Bronchial epithelial cell (primary cell): ENCODE measurements around the gene HNRNPC. TPM values are rescaled to one million over a fixed set of nuclear protein-coding genes. Genes with fewer than 3 reads are reported as not detected.

Experiments
- DNase-seq: peaks from one replicate; pipeline ENCODE4 v3.0.0-alpha.2; 2010; ENCODE audit warnings: low read depth
- FAIRE-seq: peaks from 2 replicates; lab custom pipeline; 2011; peaks lifted over from hg19 to GRCh38; lab: Jason Lieb, UNC
- H3K27me3 ChIP-seq: 2 replicates; pipeline ENCODE4 v1.5.1; 2011; ENCODE audit warnings: low read length; ENCODE audit not compliant: control insufficient read depth, insufficient read depth
- H3K36me3 ChIP-seq: 2 replicates; pipeline ENCODE4 v1.5.1; 2011; ENCODE audit warnings: low read length; ENCODE audit not compliant: control insufficient read depth, insufficient read depth
- H3K4me3 ChIP-seq: 2 replicates; pipeline ENCODE4 v1.5.1; 2011; ENCODE audit warnings: mild to moderate bottlenecking, low read depth, low read length, control low read depth
- CTCF ChIP-seq: IDR thresholded peaks from 2 replicates; pipeline ENCODE4 v1.5.1; 2011; ENCODE audit warnings: mild to moderate bottlenecking, moderate library complexity, low read length, control low read depth, inconsistent platforms; ENCODE audit not compliant: insufficient read depth, severe bottlenecking
- total RNA-seq: library from RNA; depleted of rRNA; stranded (reverse); fragments of >200 nt; gene quantifications from 2 replicates; pipeline ENCODE4 v1.2.1, GENCODE V29; 2014

The HNRNPC gene
- total RNA-seq, 1 donor from 2014 or later = 870 TPM

GRCh38 chr14:21162081-21162480 lies 107.2 kb downstream of the HNRNPC start:
- TF ChIP-seq CTCF = no peak
- H3K4me3 ChIP-seq = no peak overlapping the region
- peaks cover 3% of the 10 kb centered on the region for H3K27me3 ChIP-seq
- FAIRE-seq (no peak), DNase-seq (no peak)
- no peaks in the 10 kb centered on the region for H3K36me3 ChIP-seq

GRCh38 chr14:21160061-21160610 lies 109.1 kb downstream of the HNRNPC start:
- TF ChIP-seq CTCF = no peak
- H3K36me3 ChIP-seq = no peaks in the 10 kb centered on the region
- no peak overlapping the region for H3K4me3 ChIP-seq
- FAIRE-seq (no peak), DNase-seq (no peak)
- peaks cover 3% of the 10 kb centered on the region for H3K27me3 ChIP-seq

Other genes starting within 250 kb of the HNRNPC start
- gene NDRG2, start 244.4 kb downstream of the HNRNPC start, total RNA-seq = 9.2 and 23.3 TPM in 2 replicates
- not detected in 2 replicates for gene TPPP2, start 239.2 kb downstream of the HNRNPC start, total RNA-seq
- not detected in 2 replicates for gene RNASE13, start 234.6 kb downstream of the HNRNPC start, total RNA-seq
- gene RNASE7, start 227.1 kb downstream of the HNRNPC start, total RNA-seq = 8.2 and 12.1 TPM in 2 replicates
- gene RNASE8, start 211.6 kb downstream of the HNRNPC start, total RNA-seq = not detected in 2 replicates
- 3.3 and 6.8 TPM in 2 replicates for gene ARHGEF40, start 199.1 kb downstream of the HNRNPC start, total RNA-seq
- 7.8 and 8.2 TPM in 2 replicates for gene ZNF219, start 170.8 kb downstream of the HNRNPC start, total RNA-seq
- under 0.01 and 0.51 TPM in 2 replicates for gene TMEM253, start 168.4 kb downstream of the HNRNPC start, total RNA-seq
- not detected in 2 replicates for gene OR5AU1, start 113.4 kb downstream of the HNRNPC start, total RNA-seq
- not detected in 2 replicates for gene RPGRIP1, start 10.6 kb upstream of the HNRNPC start, total RNA-seq
- gene SUPT16H, start 114.6 kb upstream of the HNRNPC start, total RNA-seq = 55.8 and 57.0 TPM in 2 replicates
- gene CHD8, start 186.7 kb upstream of the HNRNPC start, total RNA-seq = 29.7 and 41.1 TPM in 2 replicates
- gene RAB2B, start 207.5 kb upstream of the HNRNPC start, total RNA-seq = 17.4 and 17.8 TPM in 2 replicates
- 16.6 and 23.0 TPM in 2 replicates for gene TOX4, start 207.8 kb upstream of the HNRNPC start, total RNA-seq
- 34.3 and 53.2 TPM in 2 replicates for gene METTL3, start 241.9 kb upstream of the HNRNPC start, total RNA-seq